ENCODE data around the gene CGB3. TPM values are rescaled to one million over a fixed set of nuclear protein-coding genes. Genes with fewer than 3 reads are reported as not detected.
"Not testable (repeated sequence)": the region's sequence is repeated elsewhere in the genome, so short reads cannot be mapped to it uniquely, and the experiment has no call there.

CGB3 gene
- total RNA-seq = not detected

DNA sequence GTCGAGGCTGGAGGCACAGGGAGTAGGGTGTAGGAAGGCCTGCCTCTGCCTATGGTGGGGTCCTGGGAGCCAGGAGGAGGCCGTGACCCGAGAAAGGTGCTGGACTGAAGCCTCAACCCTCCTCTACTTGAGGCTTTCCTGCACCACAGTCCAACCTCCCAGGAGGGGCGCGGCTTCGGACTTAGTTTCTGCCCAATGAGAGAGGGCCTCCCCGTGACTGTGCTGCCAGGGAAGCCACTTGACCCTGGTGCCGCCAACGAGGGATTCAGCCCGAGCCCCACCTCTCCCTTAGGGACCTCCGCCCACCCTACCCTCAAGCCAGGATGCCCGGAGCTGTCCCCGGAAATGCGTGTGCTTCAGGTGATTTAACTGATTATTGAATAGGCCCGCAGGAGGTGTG lies at the start of gene CGB3:
Gene CGB3, minus strand, starts transcription at position 101 of the 400 bp plus-strand sequence. CDS start 362 bp downstream, outside the sequence.
- POLR2A ChIA-PET; H3K36me3 Mint-ChIP-seq; H3K9me3 Mint-ChIP-seq; ATAC-seq (ENCODE audit: low read depth); H3K4me3 Mint-ChIP-seq; DNase-seq; H3K4me1 Mint-ChIP-seq; H3K27ac Mint-ChIP-seq: not testable (repeated sequence)
- peaks cover 17% of the 10 kb centered on the region for H3K27me3 Mint-ChIP-seq

DNA sequence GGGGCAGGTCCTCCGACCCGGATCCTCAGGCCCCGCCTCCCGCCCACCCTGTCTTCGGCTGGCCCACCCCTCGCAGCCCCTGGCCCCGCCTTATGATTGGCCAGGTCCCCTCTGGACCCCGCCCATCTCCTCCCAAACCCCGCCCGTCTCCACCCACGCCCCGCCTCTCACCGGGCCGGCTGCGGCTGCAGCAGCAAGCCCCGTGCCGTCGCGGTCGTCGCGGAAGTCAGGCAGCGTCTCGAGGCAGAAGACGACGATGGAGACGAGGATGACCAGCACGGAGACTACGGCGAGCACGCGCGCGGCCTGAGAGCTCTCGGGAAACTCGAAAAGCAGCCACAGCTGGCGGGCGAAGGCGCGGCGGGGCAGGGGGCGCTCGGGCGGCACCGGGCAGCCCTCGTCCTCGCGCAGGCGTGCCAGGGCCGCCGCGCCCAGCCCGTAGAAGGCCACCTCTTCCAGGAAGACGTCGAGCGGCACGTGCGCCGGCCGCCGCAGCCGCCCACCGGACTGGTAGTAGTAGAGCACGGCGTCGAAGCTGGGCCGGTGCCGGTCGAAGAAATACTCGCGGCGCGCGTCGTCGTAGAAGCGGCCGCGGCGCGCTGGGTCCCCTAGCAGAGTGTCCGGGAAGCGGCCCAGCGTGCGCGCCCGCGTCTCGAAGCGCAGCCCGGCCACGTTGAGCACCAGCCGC lies 47.9 kb upstream of the CGB3 start:
- POLR2A ChIA-PET = no interaction called here
- H3K4me3 Mint-ChIP-seq = no peak overlapping the region
- H3K27me3 Mint-ChIP-seq = peaks cover 63% of the 10 kb centered on the region
- DNase-seq (no peak), ATAC-seq (ENCODE audit: low read depth) (no peak)
- no peak overlapping the region for H3K27ac Mint-ChIP-seq
- peaks cover 6% of the 10 kb centered on the region for H3K4me1 Mint-ChIP-seq
- peaks cover 3% of the 10 kb centered on the region for H3K9me3 Mint-ChIP-seq
- H3K36me3 Mint-ChIP-seq = peaks cover 2% of the 10 kb centered on the region

GRCh38 chr19:49070416-49070815 lies 46.3 kb upstream of the CGB3 start:
- POLR2A ChIA-PET = interaction anchor here (1.2 kb wide), 1 partner anchor 10 kb away, joined by 3 read pairs; no protein-coding TSS in a partner anchor
- Mint-ChIP-seq H3K27ac (no peak overlapping the region), H3K27me3 (peaks cover 76% of the 10 kb centered on the region), H3K9me3 (peaks cover 3% of the 10 kb centered on the region), H3K4me1 (peaks cover 6% of the 10 kb centered on the region), H3K36me3 (peaks cover 2% of the 10 kb centered on the region), H3K4me3 (no peak overlapping the region)
- no peak for ATAC-seq (ENCODE audit: low read depth)
- no peak for DNase-seq

DNA sequence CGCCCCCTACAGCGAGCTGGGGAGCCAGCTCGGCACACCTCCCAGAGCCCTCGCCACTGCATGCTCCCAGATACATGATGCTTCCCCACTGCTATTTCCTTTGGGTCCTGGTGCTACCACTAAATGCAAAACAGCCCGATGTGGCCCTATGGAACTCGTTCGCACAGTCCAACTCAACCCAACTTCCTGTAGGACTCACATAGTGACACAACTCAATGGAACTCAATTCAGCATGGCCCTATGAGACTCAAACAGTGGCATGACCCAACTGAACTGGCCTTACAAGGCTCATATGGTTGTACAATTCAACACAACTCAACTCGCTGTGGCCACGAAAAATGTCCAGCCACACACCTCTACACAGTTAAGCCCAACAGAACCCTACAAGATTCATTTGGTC lies 44.9 kb upstream of the CGB3 start:
- no peak overlapping the region for H3K4me3 Mint-ChIP-seq
- ATAC-seq (ENCODE audit: low read depth) = no peak

DNA sequence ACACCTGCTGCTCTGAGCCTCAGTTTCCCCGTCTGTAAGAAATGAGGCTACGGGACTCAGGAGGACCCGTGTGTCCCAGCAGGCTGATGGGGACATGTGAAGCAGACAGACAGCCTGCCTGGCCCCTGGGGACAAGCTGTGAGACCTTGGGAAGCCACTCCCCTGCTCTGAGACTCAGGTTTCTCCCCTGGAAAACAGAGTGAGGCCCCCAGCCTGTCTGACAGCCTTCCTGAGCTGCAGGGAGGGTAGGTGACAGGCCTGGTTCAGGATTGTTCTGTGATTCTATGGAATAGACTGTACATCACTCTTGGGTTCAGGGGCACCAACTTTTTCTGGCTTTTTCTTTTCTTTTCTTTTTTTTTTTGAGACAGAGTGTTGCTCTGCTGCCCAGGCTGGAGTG lies 43.4 kb upstream of the CGB3 start:
- H3K36me3 Mint-ChIP-seq = no peaks in the 10 kb centered on the region
- H3K27me3 Mint-ChIP-seq = peaks cover 77% of the 10 kb centered on the region
- POLR2A ChIA-PET = no interaction called here
- no peak for ATAC-seq (ENCODE audit: low read depth)
- H3K4me1 Mint-ChIP-seq = no peaks in the 10 kb centered on the region
- no peak overlapping the region for H3K27ac Mint-ChIP-seq
- H3K4me3 Mint-ChIP-seq = no peak overlapping the region
- no peak for DNase-seq
- H3K9me3 Mint-ChIP-seq = peaks cover 3% of the 10 kb centered on the region

More for the DNA sequence above, 44.9 kb upstream of the CGB3 start:
- Mint-ChIP-seq H3K36me3 (peaks cover 2% of the 10 kb centered on the region), H3K27ac (no peak overlapping the region), H3K9me3 (peaks cover 3% of the 10 kb centered on the region), H3K27me3 (peaks cover 79% of the 10 kb centered on the region), H3K4me1 (peaks cover 6% of the 10 kb centered on the region)
- POLR2A ChIA-PET = interaction anchor here (1.2 kb wide), 1 partner anchor 9 kb away, joined by 3 read pairs; no protein-coding TSS in a partner anchor
- no peak for DNase-seq

DNA sequence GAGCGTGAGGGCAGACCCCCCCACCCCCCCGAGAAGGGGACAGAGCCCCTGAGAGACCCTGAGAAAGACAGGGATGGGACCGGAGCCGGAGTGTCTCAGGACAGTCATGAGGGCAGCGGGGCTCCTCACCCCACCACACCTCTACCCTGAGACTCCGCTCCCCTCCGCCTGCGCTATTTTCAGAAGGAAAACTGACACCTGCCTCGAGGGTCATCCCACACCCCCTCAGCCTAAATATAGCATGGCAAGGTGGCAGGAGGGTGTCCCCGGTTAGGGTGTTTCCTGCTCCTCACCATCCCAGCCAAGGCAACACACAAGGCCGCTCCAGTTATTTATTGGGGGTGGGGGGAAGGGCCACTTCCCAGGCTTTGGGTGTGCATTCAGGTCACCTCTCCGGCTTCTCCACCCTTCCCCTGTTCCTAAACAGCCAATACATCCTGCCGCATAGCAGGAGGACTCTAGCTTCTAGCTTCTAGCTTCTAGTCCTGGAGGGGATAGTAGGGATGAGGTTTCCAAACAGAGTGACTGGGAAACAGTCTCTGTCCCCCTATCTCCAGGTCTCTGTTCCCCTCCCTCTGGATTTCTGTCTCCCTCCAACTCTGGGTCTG lies 41.9 kb upstream of the CGB3 start:
- POLR2A ChIA-PET = no interaction called here
- no peak for ATAC-seq (ENCODE audit: low read depth)
- Mint-ChIP-seq H3K4me1 (no peaks in the 10 kb centered on the region), H3K36me3 (no peaks in the 10 kb centered on the region), H3K27me3 (peaks cover 78% of the 10 kb centered on the region), H3K27ac (no peak overlapping the region), H3K4me3 (no peak overlapping the region), H3K9me3 (peaks cover 3% of the 10 kb centered on the region)
- DNase-seq = no peak

DNA sequence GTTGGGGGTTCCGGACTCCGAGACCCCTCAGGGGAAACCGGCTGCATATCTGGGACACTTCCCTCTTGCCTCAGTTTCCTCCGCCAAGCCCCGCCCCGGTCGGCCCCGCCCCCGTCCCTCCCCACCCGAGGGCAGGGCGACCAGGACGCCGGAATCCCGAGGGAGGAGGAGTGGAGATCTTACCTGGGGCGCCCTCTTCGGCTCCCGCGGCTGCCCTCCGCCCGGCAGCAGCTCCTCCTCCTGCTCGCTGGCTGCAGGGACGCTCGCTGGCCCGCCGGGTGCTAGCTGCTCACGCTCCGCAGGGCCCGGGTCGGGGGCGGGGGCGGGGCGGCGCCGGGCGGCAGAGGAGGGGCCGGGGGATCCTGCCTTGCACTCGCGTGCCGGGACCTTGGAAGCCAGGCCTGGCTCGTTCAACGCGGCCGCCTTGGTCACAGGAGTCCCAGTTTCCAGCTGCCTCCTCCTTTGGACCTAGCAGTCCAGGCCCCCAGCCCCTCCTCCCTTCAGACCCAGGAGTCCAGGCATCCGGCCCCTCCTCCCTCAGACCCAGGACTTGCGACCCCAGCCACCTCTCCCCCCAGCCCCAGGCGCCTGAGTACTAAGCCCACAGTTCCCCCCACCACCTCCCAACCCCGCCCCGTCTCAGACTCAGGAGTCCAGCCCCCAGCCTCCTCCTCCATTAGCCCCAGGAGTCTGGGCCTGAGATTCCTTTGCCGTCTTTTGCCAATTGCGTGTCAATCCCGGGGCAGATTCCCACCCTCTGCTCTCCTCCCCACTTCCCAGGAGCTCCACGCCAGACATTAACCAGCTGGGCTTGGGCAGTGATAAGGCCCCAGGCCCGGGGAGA lies 40.9 kb upstream of the CGB3 start, which contains the start of gene NTF4:
Gene NTF4, minus strand, starts transcription at position 51 of the 844 bp plus-strand sequence. CDS start 2,821 bp downstream, outside the sequence.
- H3K9me3 Mint-ChIP-seq = peaks cover 3% of the 10 kb centered on the region
- H3K4me1 Mint-ChIP-seq = no peaks in the 10 kb centered on the region
- H3K4me3 Mint-ChIP-seq = no peak within 1 kb of the TSS
- DNase-seq = no peak
- H3K27me3 Mint-ChIP-seq = peaks cover 82% of the 10 kb centered on the region
- ATAC-seq (ENCODE audit: low read depth) = no peak
- no peaks in the 10 kb centered on the region for H3K36me3 Mint-ChIP-seq
- POLR2A ChIA-PET = no interaction called here
- no peak within 1 kb of the TSS for H3K27ac Mint-ChIP-seq

GRCh38 chr19:49064029-49064629 lies 40.0 kb upstream of the CGB3 start:
- Mint-ChIP-seq H3K4me3 (no peak overlapping the region), H3K9me3 (no peaks in the 10 kb centered on the region), H3K36me3 (no peaks in the 10 kb centered on the region), H3K27me3 (peaks cover 82% of the 10 kb centered on the region), H3K4me1 (no peaks in the 10 kb centered on the region), H3K27ac (no peak overlapping the region)
- POLR2A ChIA-PET = no interaction called here
- DNase-seq = no peak
- no peak for ATAC-seq (ENCODE audit: low read depth)

- DNase-seq = no peak
Observed at GRCh38 chr19:49061445-49061844, 37.3 kb upstream of the CGB3 start.

DNA sequence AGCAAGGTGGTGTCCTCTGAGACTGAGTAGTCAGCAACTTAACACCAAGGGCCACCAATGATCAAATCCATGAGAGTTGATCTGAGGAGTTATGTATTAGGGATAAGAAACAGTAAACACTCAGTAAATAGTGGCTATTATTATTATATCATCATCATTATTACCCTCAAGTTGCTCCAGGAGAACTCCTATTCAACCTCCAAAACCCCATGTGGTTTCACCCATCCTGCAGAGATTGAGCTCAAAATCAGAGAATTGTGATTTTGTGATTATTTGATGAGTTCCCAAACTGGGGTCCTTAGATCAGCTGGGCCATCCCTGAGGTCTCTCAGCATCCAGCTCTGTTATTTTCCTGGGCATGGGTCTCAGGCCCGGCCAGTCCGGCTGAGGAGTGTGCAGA lies 36.9 kb upstream of the CGB3 start:
- H3K36me3 Mint-ChIP-seq = no peaks in the 10 kb centered on the region
- ATAC-seq (ENCODE audit: low read depth) (no peak), DNase-seq (no peak)
- no peaks in the 10 kb centered on the region for H3K9me3 Mint-ChIP-seq
- H3K4me1 Mint-ChIP-seq = peaks cover 11% of the 10 kb centered on the region
- no peak overlapping the region for H3K4me3 Mint-ChIP-seq
- peaks cover 83% of the 10 kb centered on the region for H3K27me3 Mint-ChIP-seq
- H3K27ac Mint-ChIP-seq = no peak overlapping the region
- POLR2A ChIA-PET = interaction anchor here (1.4 kb wide), 1 partner anchor 9 kb away, joined by 3 read pairs; no protein-coding TSS in a partner anchor

More at GRCh38 chr19:49061445-49061844, 37.3 kb upstream of the CGB3 start:
- no peak for ATAC-seq (ENCODE audit: low read depth)
- no peaks in the 10 kb centered on the region for H3K36me3 Mint-ChIP-seq
- H3K4me1 Mint-ChIP-seq = peaks cover 11% of the 10 kb centered on the region
- H3K4me3 Mint-ChIP-seq = no peak overlapping the region
- POLR2A ChIA-PET = no interaction called here
- H3K9me3 Mint-ChIP-seq = no peaks in the 10 kb centered on the region
- no peak overlapping the region for H3K27ac Mint-ChIP-seq
- H3K27me3 Mint-ChIP-seq = peaks cover 83% of the 10 kb centered on the region

DNA sequence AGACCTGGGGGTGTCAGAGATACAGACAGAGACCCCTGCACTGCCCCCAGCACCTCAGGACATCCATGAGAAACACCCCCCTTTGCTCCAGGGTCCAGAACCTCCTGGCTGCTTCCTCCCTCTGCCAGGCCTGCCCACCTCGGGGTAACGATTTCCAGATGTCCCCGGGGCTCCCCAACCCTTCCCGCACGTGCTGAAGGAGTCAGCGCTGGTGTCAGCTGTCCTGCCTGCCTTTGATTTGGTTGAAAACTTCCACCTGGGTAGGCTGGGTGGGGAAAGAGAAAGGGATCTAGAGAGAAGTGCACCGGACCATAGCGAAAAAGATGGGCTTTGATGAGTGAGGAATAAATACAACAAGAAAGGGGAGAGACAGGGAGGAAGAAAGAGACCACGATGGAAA lies 34.9 kb upstream of the CGB3 start:
- Mint-ChIP-seq H3K27ac (no peak overlapping the region), H3K4me1 (peaks cover 11% of the 10 kb centered on the region), H3K4me3 (no peak overlapping the region), H3K36me3 (no peaks in the 10 kb centered on the region), H3K9me3 (no peaks in the 10 kb centered on the region), H3K27me3 (peaks cover 70% of the 10 kb centered on the region)
- POLR2A ChIA-PET = no interaction called here
- DNase-seq = no peak
- ATAC-seq (ENCODE audit: low read depth) = no peak

- ATAC-seq (ENCODE audit: low read depth) (no peak), DNase-seq (no peak)
- Mint-ChIP-seq H3K36me3 (no peaks in the 10 kb centered on the region), H3K9me3 (no peaks in the 10 kb centered on the region), H3K4me3 (no peak overlapping the region), H3K27ac (no peak overlapping the region), H3K4me1 (peaks cover 11% of the 10 kb centered on the region), H3K27me3 (peaks cover 65% of the 10 kb centered on the region)
- POLR2A ChIA-PET = no interaction called here
Observed at GRCh38 chr19:49058562-49058961, 34.4 kb upstream of the CGB3 start.

- peak; percentile 52 for DNase-seq
- Mint-ChIP-seq H3K36me3 (no peaks in the 10 kb centered on the region), H3K27ac (no peak within 1 kb of the TSS), H3K4me1 (peaks cover 11% of the 10 kb centered on the region), H3K27me3 (peaks cover 57% of the 10 kb centered on the region), H3K4me3 (peak within 1 kb of the TSS; percentile 70), H3K9me3 (no peaks in the 10 kb centered on the region)
- ATAC-seq (ENCODE audit: low read depth) = no peak
- POLR2A ChIA-PET = no interaction called here
Observed at GRCh38 chr19:49057636-49058234, 33.6 kb upstream of the CGB3 start, which contains the start of gene CGB7. CGB7 (minus strand) TSS chr19:49057749; CDS start chr19:49055375, 2,374 bp downstream.
